Raji (cell line): Measurements from ENCODE around the gene CFAP107.

Experiments
- POLR2A ChIP-seq: IDR thresholded peaks from 2 replicates; pipeline ENCODE4 v1.6.1; 2011; ENCODE audit warnings: low read depth, low read length, control low read depth; ENCODE audit not compliant: insufficient read depth

Gene CFAP107

DNA sequence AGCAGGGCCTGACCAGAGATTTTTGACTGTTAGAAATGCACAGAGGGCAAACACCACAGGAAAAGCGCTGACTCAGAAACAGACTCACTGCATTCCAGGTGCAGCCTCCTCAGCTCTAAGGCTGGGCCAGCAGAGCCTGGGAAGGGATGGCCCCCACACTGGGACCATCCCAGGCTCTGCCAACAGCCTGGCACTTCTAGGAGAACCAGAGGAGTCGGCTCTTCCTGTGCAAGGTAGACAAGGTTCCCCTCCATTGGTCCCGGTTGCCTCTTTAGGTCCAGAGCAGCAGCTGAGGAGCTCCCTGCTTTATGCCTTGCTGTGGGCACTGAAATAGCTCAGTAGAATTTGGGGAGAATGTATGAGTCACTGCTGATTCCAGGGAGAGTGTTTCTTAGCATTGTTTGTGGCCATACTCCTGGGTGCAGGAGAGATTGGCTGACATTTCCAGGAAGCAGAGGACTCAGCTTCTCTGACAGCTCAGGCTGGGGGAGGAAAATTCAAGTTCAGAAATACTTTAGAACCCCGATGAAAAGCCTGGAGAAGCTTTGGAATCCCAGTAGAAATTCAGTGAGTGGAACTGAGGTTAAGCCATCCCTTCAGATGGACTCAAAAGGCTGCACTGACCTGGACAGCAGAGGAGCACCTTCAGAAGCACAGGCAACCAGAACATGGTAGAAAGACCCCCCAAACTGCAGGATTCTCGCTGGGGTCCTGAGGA lies 64.8 kb downstream of the CFAP107 start:
- TF ChIP-seq POLR2A = no peak

DNA sequence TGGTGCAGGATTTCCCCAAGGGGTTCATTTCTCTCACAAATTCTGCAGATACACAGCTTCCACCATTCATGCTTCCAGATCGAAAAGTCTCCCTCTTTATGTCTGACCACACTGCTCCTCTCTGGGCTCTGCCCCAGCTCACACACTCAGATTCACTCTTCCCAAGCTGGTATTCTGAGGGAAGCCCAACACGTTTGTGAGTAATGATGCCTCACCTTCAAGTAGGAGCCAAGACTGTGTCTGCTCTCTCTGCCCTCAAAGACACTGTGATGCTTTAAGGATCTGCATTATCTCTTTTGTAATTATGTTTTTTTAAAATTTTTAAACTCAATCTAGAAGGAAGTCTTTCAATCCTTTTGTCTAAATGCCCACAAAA lies 65.4 kb downstream of the CFAP107 start:
- TF ChIP-seq POLR2A = no peak
